GM23248 (cell line): ENCODE results near the gene LSM14B.

Experiments
- EZH2 ChIP-seq: fragments of 200-600 bp; sonication (generic); IDR thresholded peaks from 2 replicates; pipeline ENCODE4 v1.6.1; 2018; ENCODE audit warnings: antibody characterized with exemption, mild to moderate bottlenecking; ENCODE audit not compliant: insufficient read depth, poor library complexity, severe bottlenecking
- EZH2phosphoT487 ChIP-seq: fragments of 200-600 bp; sonication (generic); IDR thresholded peaks from 2 replicates; pipeline ENCODE4 v1.6.1; 2018; ENCODE audit warnings: antibody characterized with exemption, moderate library complexity, mild to moderate bottlenecking, low read depth; ENCODE audit not compliant: insufficient read depth

- TF ChIP-seq EZH2 (no peak), EZH2phosphoT487 (no peak)
These were observed 28.0 kb downstream of the LSM14B start for GRCh38 chr20:62150310-62150575.
